H4 (cell line): ENCODE measurements around the gene ZNF766. TPM values are rescaled to one million over a fixed set of nuclear protein-coding genes. Genes with fewer than 3 reads are reported as not detected.
"Not testable (repeated sequence)": the region's sequence is repeated elsewhere in the genome, so short reads cannot be mapped to it uniquely, and the experiment has no call there.

Source experiments
- DNase-seq: peaks from one replicate; pipeline ENCODE4 v3.0.0-alpha.2; 2015; ENCODE audit warnings: low spot score
- total RNA-seq: library from RNA; depleted of rRNA; stranded (reverse); fragments of >200 nt; shearing (Covaris generic); gene quantifications from 2 replicates; pipeline ENCODE4 v1.2.3, GENCODE V29; 2014; rRNA removed

The ZNF766 gene
- total RNA-seq, 1 experiment from 2014 or later = 15.3 TPM

- no peak for DNase-seq
Measured at GRCh38 chr19:52275988-52276387, 6.6 kb downstream of the ZNF766 start.

DNA sequence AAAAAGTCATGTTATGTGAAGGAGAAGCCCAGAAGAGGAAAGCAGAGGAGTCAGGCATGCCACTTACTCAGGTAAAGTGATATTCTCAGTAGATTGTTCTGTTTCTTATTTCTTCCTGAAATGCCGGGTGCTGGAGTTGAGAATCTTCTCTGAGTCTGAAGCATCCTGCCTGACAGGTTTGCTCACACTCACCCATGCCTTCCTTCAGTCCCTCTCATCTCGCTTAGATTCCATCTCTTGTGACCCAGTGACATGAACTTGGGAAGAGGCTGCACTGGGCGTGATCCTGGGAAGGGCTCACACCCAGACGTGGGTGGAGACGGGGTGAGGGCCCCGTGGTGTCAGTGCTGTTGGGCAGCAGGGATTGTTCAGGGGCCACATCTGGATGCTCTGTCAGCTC lies 8.1 kb downstream of the ZNF766 start:
- DNase-seq = no peak

- DNase-seq = no peak
Measured at GRCh38 chr19:52286256-52286655, 16.9 kb downstream of the ZNF766 start.

GRCh38 chr19:52291781-52292180 lies 22.4 kb downstream of the ZNF766 start:
- no peak for DNase-seq

DNA sequence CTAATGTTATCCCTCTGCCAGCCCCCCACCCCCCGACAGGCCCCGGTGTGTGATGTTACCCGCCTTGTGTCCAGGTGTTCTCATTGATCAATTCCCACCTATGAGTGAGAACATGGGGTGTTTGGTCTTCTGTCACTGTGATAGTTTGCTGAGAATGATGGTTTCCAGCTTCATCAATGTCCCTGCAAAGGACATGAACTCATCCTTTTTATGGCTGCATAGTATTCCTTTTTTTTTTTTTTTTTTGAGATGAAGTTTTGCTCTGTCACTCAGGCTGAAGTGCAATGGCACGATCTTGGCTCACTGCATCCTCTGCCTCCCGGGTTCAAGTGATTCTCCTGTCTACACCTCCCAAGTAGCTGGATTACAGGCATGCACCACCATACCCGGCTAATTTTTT lies 23.6 kb downstream of the ZNF766 start:
- not testable (repeated sequence) for DNase-seq

- DNase-seq = no peak
Measured at GRCh38 chr19:52296400-52296772, 27.0 kb downstream of the ZNF766 start.

DNA sequence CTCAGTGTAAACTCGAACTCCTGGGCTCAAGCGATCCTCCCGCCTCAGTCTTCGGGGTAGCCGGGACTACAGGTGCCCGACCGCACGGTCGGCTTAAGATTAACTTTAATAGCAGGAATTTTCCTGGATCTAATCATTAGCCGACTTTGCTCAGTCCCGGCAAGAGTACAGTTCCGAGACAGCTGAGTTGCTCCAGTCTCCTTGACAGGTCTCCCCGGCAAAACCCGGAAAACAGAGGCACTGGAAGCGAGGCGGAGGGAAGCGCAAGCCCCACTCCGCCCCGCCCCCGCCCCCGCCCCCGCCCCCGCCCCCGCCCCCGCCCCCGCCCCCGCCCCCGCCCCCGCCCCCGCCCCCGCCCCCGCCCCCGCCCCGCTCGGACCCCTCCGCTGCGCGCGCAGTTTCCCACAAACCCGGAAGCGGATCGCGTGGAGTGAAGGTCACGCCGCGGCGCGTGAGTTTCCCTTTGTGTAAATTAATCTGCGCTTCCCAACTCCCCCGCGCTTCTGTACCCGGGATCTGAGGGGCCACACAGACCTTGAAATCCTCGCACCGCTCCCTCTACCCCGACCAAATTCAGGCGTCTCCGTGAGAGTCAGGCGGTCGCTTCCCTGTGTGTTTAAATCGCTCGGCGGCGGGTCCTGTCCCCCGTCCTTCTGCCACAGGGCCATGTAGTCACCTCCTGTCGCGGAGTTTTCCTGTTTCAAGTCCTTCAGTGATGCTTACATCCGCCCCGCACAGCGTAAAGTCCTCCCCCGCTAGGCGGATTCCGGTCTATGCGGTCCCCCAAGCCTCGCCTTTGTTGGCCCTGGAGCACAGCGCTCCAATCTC lies 27.6 kb downstream of the ZNF766 start, which contains the start of gene ZNF480:
Gene ZNF480, plus strand, starts transcription at position 397 of the 828 bp plus-strand sequence. CDS start 3,244 bp downstream, outside the sequence.
- DNase-seq = peak; percentile 75

GRCh38 chr19:52297601-52298364 lies 28.4 kb downstream of the ZNF766 start:
- no peak for DNase-seq

GRCh38 chr19:52307275-52307674 lies 37.9 kb downstream of the ZNF766 start:
- no peak for DNase-seq

DNA sequence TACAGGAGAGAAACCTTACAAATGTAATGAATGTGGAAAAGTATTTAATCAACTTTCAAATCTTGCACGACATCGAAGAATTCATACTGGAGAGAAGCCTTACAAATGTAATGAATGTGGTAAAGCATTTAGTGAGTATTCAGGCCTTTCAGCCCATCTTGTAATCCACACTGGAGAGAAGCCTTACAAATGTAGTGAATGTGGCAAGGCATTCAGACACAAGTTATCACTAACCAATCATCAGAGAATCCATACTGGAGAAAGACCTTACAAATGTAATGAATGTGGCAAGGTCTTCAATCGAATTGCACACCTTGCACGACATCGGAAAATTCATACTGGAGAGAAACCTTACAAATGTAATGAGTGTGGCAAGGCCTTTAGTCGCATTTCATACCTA lies 53.0 kb downstream of the ZNF766 start:
- DNase-seq = no peak

DNA sequence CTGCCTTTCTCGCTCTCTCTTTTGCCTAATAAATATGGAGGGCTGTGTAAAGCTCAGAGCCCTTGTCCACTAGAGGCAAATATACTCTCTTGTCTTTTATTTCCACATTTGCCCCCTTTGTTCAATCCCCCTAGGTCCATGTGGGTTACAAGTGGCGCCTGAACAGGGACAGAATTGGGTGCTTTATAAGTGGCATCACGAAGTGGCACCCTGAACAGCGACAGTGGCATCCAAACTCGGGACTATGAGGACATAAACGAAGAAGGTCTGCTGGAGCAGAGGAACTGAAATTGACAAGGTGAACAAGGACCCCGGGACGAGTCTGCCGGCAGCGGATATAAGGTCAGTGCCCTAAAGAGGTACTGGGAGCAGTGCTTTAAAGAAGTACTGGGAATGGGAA lies 62.4 kb downstream of the ZNF766 start:
- no peak for DNase-seq

DNA sequence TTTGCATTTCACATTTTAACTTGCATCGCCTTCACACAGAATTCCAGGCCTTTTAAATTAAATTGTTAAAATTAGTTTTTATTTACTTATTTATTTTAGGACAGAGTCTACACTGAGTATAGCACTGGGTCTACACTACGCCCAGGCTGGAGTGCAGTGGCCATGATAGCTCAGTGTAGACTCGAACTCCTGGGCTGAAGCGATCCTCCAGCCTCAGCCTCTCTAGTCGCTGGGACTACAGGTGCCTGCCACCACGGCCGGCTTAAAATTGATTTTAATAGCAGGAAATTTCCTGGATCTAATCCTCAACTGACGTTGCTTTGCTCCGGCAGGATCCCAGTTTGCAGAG lies 66.4 kb downstream of the ZNF766 start:
- DNase-seq = no peak

DNA sequence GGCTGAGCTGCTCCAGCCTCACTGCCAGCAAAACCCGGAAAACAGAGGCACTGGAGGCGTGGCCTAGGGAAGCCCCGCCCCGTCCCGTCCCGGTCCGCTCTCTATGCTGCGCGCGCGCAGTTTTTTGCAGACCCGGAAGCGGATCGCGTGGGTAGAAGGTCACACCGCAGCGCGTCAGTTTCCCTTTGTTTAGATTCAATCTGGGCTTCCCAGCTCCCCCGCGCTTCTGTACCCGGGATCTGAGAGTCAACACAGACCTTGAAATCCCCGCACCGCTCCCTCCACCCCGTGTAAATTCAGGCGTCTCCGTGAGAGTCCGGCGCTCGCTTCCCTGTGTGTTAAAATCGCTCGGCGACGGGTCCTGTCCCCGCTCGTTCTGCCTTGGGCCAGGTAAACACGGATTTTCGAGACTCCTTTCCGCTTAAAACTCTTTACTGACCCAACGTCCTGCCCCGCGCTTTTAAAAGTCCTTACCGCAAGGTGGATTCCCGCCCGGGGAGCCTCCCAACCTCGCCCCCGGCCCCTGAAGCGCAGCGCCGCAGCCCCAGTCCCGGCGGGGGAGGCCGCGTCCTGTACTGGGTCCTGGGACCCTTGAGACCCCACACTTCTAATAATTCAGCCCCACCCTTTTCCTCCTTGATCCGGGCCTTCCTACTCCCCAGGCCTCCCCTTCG lies 66.9 kb downstream of the ZNF766 start, which contains the start of gene ZNF610:
Gene ZNF610, plus strand, starts transcription at position 127 of the 674 bp plus-strand sequence. CDS start 12,930 bp downstream, outside the sequence.
- DNase-seq = peak; percentile 58

DNA sequence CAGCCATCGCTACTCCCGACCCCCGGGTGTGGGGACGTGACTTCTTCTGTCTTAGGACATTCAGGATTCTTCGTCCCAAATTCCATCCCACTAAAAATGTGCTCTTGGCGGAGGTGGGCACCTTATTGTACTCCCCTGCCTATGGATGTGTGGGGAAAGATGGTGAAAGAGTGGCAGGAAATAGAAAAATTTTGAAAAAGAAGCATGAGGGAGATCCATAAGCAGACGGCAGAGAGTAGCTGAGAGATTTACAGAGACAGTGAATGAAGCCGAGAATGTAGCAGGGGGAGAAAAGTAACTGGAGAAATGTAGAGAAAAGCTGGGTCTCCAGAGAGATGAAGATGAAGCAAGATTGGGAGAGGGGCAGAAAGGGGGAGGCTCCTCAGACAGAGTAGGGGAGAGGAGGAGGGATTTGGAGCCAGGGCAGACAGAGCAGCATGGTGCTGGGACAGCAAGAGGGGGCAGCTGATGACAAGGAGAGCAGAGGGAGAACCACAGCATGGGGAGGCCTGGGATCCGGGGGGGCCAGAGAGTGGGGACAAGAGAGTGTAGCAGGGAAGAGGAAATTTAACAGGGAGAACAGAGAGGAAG lies 67.5 kb downstream of the ZNF766 start:
- DNase-seq = no peak

GRCh38 chr19:52339022-52339421 lies 69.6 kb downstream of the ZNF766 start:
- DNase-seq = not testable (repeated sequence)

DNA sequence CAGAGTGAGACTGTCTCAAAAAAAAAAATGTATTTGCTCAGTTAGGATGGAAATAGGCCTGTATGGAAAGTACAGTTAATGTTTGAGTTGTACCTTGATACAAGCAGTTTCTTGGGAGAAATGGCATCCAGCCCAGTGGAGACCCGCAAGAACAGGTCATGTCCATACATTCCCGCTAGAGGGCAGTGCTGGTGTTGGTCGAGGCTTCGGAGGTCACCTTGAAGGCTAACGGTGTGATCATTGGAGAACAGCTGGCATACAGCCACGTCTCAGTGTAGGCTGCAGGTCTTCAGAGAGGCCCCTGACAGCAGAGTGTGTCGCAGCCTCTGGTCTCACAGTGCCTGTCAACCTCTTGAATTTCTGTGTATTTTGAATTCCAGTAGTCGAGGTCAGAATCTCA lies 74.2 kb downstream of the ZNF766 start:
- peak; percentile 27 for DNase-seq

DNA sequence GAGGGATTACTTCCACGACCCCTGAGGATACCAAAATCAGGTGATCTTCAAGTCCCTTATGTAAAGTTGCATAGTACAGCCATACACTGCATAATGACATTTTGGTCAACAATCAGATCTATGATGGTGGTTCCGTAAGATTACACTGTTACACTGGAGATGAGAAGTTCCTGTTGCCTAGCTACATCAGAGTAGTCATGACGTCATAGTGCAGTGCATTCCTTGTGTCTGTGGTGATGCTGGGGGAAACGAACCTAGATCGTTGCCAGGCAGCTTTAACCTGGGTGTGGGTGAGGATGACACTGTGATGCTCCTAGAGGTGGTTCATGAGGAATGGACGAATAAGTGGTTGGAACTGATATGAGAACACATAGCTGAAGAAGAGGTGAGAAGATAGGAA lies 75.8 kb downstream of the ZNF766 start:
- no peak for DNase-seq

Other genes starting within 250 kb of the ZNF766 start
- gene ZNF614, start 241.2 kb upstream of the ZNF766 start, total RNA-seq = 12.3 and 17.3 TPM in 2 replicates
- 6.2 and 7.6 TPM in 2 replicates for gene ZNF432, start 220.7 kb upstream of the ZNF766 start, total RNA-seq
- 18.1 and 22.0 TPM in 2 replicates for gene ZNF841, start 173.8 kb upstream of the ZNF766 start, total RNA-seq
- 12.4 and 14.0 TPM in 2 replicates for gene ZNF616, start 129.6 kb upstream of the ZNF766 start, total RNA-seq
- 3.4 and 8.4 TPM in 2 replicates for gene ZNF836, start 98.0 kb upstream of the ZNF766 start, total RNA-seq
- gene PPP2R1A, start 79.5 kb upstream of the ZNF766 start, total RNA-seq = 225 and 236 TPM in 2 replicates
- gene ZNF480, start 27.6 kb downstream of the ZNF766 start, total RNA-seq = 24.3 and 37.6 TPM in 2 replicates
- 1.1 and 2.2 TPM in 2 replicates for gene ZNF610, start 66.7 kb downstream of the ZNF766 start, total RNA-seq
- gene ZNF880, start 100.3 kb downstream of the ZNF766 start, total RNA-seq = 0.50 and 1.0 TPM in 2 replicates
- gene ZNF528, start 128.3 kb downstream of the ZNF766 start, total RNA-seq = 12.0 and 20.0 TPM in 2 replicates
- not detected in 2 replicates for gene ZNF534, start 159.6 kb downstream of the ZNF766 start, total RNA-seq
- 0.33 TPM in 1 of 2 replicates, not detected in the other for gene ZNF578, start 184.0 kb downstream of the ZNF766 start, total RNA-seq